Neural progenitor cell (in vitro differentiated cells): ENCODE results near the gene RNF167.

Source experiments
- EZH2phosphoT487 ChIP-seq: fragments of 200-600 bp; sonication (generic); IDR thresholded peaks from 2 replicates; pipeline ENCODE4 v1.6.1; 2017; ENCODE audit warnings: antibody characterized with exemption
- TF ChIP-seq, protein P1 (sequence below): fragments of 200-600 bp; sonication (generic); IDR thresholded peaks from 2 replicates; pipeline ENCODE4 v1.5.1; 2017; ENCODE audit warnings: antibody characterized with exemption, mild to moderate bottlenecking

- TF ChIP-seq EZH2phosphoT487 = no peak
- TF ChIP-seq, protein P1, sequence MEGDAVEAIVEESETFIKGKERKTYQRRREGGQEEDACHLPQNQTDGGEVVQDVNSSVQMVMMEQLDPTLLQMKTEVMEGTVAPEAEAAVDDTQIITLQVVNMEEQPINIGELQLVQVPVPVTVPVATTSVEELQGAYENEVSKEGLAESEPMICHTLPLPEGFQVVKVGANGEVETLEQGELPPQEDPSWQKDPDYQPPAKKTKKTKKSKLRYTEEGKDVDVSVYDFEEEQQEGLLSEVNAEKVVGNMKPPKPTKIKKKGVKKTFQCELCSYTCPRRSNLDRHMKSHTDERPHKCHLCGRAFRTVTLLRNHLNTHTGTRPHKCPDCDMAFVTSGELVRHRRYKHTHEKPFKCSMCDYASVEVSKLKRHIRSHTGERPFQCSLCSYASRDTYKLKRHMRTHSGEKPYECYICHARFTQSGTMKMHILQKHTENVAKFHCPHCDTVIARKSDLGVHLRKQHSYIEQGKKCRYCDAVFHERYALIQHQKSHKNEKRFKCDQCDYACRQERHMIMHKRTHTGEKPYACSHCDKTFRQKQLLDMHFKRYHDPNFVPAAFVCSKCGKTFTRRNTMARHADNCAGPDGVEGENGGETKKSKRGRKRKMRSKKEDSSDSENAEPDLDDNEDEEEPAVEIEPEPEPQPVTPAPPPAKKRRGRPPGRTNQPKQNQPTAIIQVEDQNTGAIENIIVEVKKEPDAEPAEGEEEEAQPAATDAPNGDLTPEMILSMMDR = no peak
These were observed 26.1 kb upstream of the RNF167 start for GRCh38 chr17:4913994-4914393.
